Tibial nerve (tissue), 3 donors: ENCODE data around the gene RHBG.

Source experiments
- EP300 ChIP-seq, 2 donors: sonication (generic); formaldehyde crosslinking; IDR thresholded peaks; one replicate each; pipeline ENCODE4 v1.6.1; 2017; ENCODE audit warnings: antibody characterized with exemption in 2 of 2, mild to moderate bottlenecking in 1 of 2
- POLR2A ChIP-seq, 2 donors: fragments of 450-650 bp; IDR thresholded peaks; one replicate each; pipeline ENCODE4 v1.6.1; 2017; ENCODE audit warnings: antibody characterized with exemption in 2 of 2, mild to moderate bottlenecking in 2 of 2, moderate library complexity in 2 of 2

DNA sequence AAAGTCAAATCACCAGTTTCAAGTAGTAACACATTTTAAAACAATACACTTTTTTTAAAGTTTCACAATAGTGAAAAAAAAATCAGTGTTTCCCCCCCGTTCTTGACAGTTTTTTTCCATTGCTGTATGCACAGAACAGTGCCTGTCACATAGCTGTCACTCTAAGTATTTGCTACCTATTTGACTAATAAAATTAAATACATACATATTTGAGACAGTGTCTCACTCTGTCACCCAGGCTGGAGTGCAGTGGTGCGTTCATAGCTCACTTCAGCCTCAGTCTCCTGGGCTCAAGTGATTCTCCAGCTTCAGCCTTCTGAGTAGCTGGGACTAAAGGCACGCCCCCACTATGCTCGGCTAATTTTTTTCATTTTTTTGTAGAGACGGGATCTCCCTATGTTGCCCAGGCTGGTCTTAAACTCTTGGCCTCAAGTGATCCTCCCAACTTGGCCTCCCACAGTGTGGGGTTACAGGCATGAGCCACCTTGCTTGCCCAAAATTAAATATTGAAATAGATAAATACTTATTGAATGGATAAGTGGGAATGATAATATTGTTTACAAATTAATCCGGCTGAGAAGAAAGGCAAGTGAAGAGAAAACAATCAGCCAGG, 12.6 kb upstream of the RHBG start:
- TF ChIP-seq EP300 (IDR thresholded peaks at IDR 0.05): no peak
- TF ChIP-seq POLR2A (IDR thresholded peaks at IDR 0.05): no peak
